Measurements from ENCODE around the gene OFD1.

Gene OFD1

GRCh38 chrX:13695601-13696115 lies 38.9 kb upstream of the OFD1 start:
- no peak for DNase-seq (ENCODE audit: insufficient read length, low spot score)
- FAIRE-seq: no peak
- TF ChIP-seq, protein P1, sequence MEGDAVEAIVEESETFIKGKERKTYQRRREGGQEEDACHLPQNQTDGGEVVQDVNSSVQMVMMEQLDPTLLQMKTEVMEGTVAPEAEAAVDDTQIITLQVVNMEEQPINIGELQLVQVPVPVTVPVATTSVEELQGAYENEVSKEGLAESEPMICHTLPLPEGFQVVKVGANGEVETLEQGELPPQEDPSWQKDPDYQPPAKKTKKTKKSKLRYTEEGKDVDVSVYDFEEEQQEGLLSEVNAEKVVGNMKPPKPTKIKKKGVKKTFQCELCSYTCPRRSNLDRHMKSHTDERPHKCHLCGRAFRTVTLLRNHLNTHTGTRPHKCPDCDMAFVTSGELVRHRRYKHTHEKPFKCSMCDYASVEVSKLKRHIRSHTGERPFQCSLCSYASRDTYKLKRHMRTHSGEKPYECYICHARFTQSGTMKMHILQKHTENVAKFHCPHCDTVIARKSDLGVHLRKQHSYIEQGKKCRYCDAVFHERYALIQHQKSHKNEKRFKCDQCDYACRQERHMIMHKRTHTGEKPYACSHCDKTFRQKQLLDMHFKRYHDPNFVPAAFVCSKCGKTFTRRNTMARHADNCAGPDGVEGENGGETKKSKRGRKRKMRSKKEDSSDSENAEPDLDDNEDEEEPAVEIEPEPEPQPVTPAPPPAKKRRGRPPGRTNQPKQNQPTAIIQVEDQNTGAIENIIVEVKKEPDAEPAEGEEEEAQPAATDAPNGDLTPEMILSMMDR (IDR thresholded peaks at IDR 0.05; ENCODE audit: insufficient read depth, missing control alignments): no peak

GRCh38 chrX:13697455-13697854 lies 37.1 kb upstream of the OFD1 start:
- DNase-seq (ENCODE audit: insufficient read length, low spot score) (no peak), FAIRE-seq (no peak)
- TF ChIP-seq, protein P1 (IDR thresholded peaks at IDR 0.05; ENCODE audit: insufficient read depth, missing control alignments): no peak

- DNase-seq (ENCODE audit: insufficient read length, low spot score): no peak
- TF ChIP-seq, protein P1 (IDR thresholded peaks at IDR 0.05; ENCODE audit: insufficient read depth, missing control alignments): no peak
- no peak for FAIRE-seq
Measured at GRCh38 chrX:13697976-13698375, 36.6 kb upstream of the OFD1 start.

DNA sequence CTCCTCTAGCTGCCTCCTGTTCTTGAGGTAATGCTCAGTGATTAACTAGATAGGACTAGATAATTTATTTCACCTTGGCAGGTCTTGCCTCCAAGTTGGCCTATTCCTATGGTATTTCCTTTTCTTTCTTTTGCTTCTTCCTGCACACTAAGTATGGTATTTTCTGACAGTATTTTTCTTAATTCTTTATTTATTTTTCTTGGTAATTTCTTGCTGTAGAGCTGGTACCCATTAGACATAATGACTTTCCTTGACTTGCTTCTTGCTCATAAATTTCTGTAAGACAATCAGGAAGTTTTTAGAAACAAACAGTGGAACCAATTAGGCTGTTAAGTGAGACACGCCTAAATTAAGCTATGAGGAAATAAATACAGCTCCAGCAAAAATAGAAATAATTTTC lies 36.1 kb upstream of the OFD1 start:
- TF ChIP-seq, protein P1 (IDR thresholded peaks at IDR 0.05; ENCODE audit: insufficient read depth, missing control alignments): no peak
- DNase-seq (ENCODE audit: insufficient read length, low spot score) (no peak), FAIRE-seq (no peak)

DNA sequence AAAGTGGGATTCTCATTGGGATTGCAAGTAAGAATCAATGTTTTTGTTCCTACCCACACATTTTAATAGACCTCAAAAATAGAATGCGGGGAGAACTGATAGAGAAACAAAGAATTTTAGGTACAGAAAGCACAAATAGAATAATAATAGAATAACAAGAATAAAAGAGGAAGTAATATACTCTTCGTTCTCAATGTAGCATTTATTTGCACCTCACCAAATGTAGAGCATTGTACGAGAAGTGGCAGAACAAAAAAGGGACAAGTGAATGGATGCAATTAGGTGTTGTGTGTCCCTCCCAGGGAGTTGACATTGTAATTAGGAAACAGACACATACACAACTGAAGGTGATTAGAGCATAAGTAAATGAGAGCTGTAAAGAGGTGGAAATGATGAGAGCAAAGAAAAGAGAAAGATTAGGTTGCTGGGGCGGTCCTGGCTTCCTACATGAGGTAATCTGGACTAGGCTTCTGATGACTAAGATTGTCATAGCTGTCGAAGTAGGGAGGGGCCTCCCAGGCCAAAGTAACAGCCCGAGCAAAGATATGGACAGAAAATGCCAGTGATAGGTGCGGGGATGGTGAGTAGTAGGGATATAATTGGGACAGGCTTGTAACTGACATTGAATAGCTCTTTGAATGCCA lies 35.2 kb upstream of the OFD1 start:
- FAIRE-seq (no peak), DNase-seq (ENCODE audit: insufficient read length, low spot score) (no peak)
- TF ChIP-seq, protein P1 (IDR thresholded peaks at IDR 0.05; ENCODE audit: insufficient read depth, missing control alignments): no peak

DNA sequence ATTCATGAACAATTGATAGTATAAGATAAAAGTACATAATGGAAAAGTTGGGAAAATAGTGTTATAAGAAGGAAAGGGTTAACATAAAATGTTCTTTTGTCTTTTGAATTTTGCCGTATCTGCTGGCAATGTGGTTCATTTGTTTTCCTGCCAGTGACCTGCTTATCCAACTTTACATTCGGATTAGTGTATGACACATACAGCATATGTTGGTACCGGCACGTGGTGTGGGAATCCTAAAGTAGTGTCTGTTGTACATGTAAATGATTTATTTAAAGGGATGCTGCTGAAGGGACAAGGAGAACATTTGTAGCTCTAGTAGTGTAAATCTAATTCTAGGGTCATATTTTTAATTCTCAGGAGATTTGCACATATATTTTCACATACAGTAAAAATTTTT lies 34.2 kb upstream of the OFD1 start:
- DNase-seq (ENCODE audit: insufficient read length, low spot score) (no peak), FAIRE-seq (peak; percentile 35)
- TF ChIP-seq, protein P1 (IDR thresholded peaks at IDR 0.05; ENCODE audit: insufficient read depth, missing control alignments): no peak

- no peak for FAIRE-seq
- TF ChIP-seq, protein P1 (IDR thresholded peaks at IDR 0.05; ENCODE audit: insufficient read depth, missing control alignments): no peak
- no peak for DNase-seq (ENCODE audit: insufficient read length, low spot score)
Measured at GRCh38 chrX:13702111-13702789, 32.3 kb upstream of the OFD1 start.
